ENCODE results near the gene IMMP2L.

DNA sequence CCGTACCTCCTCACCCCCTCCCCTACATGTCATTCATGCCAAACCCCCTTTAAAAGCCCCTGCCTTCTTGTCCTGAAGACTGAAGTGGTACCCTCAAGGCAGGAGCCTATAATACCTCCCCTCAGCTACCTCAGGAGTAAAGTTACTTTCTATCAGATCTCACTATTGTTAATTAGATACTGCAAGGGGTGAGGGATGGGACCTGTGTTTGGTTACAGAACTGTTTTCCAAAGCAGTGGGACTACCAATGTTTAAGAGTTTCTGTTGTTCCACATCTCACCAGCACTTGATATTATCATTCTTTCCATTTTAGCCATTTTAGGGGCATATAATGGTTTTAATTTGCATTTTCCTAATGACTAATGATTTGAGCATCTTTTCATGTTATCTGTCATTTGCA lies 668.2 kb downstream of the IMMP2L start:
- TF ChIP-seq, protein P1, sequence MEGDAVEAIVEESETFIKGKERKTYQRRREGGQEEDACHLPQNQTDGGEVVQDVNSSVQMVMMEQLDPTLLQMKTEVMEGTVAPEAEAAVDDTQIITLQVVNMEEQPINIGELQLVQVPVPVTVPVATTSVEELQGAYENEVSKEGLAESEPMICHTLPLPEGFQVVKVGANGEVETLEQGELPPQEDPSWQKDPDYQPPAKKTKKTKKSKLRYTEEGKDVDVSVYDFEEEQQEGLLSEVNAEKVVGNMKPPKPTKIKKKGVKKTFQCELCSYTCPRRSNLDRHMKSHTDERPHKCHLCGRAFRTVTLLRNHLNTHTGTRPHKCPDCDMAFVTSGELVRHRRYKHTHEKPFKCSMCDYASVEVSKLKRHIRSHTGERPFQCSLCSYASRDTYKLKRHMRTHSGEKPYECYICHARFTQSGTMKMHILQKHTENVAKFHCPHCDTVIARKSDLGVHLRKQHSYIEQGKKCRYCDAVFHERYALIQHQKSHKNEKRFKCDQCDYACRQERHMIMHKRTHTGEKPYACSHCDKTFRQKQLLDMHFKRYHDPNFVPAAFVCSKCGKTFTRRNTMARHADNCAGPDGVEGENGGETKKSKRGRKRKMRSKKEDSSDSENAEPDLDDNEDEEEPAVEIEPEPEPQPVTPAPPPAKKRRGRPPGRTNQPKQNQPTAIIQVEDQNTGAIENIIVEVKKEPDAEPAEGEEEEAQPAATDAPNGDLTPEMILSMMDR (conservative IDR thresholded peaks at IDR 0.05; ENCODE audit: low read length), result no peak
- no peak for TF ChIP-seq EZH2phosphoT487 (IDR thresholded peaks at IDR 0.05; ENCODE audit: borderline replicate concordance)

Data from Loucy (cell line).